ENCODE measurements around the gene AMN1. TPM values are rescaled to one million over a fixed set of nuclear protein-coding genes. Genes with fewer than 3 reads are reported as not detected.
A peak's percentile ranks its signal among the peaks of the same experiment; 100 is the strongest.
"Not testable (repeated sequence)": the region's sequence is repeated elsewhere in the genome, so short reads cannot be mapped to it uniquely, and the experiment has no call there.

Gene AMN1
- total RNA-seq, 3 donors from 2014 or later: 3.1 to 7.3 (median 3.2) TPM

DNA sequence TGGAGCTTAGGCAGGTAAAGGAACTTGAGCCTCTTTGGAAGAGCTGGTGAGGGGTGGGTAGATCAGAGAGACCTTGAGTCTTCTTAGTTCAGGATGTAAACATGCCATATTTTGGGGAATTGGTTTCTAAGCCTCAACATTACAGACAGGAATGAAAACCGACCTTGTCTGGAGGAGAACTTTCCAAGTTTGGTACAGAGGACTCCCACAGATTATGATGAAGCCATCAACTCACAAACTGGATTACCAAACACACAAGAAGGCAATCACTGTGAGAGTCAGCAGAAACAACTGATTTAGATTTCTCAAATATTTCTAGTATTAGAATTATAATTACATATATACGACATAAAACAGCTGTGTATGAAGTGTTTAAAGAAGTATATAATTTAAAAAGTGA, 22.3 kb upstream of the AMN1 start:
- no peaks in the 10 kb centered on the region for H3K36me3 ChIP-seq (ENCODE audit: low read depth)
- peaks cover 8% of the 10 kb centered on the region for H3K9me3 ChIP-seq
- peaks cover 6% of the 10 kb centered on the region for H3K4me1 ChIP-seq (ENCODE audit: low read depth)
- H3K4me3 ChIP-seq: no peak overlapping the region
- intact Hi-C loops (cut with DNase I, micrococcal nuclease): no loop called here
- ATAC-seq (no peak), DNase-seq (no peak)
- TF ChIP-seq, protein P1, sequence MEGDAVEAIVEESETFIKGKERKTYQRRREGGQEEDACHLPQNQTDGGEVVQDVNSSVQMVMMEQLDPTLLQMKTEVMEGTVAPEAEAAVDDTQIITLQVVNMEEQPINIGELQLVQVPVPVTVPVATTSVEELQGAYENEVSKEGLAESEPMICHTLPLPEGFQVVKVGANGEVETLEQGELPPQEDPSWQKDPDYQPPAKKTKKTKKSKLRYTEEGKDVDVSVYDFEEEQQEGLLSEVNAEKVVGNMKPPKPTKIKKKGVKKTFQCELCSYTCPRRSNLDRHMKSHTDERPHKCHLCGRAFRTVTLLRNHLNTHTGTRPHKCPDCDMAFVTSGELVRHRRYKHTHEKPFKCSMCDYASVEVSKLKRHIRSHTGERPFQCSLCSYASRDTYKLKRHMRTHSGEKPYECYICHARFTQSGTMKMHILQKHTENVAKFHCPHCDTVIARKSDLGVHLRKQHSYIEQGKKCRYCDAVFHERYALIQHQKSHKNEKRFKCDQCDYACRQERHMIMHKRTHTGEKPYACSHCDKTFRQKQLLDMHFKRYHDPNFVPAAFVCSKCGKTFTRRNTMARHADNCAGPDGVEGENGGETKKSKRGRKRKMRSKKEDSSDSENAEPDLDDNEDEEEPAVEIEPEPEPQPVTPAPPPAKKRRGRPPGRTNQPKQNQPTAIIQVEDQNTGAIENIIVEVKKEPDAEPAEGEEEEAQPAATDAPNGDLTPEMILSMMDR (IDR thresholded peaks at IDR 0.05): no peak

- H3K36me3 ChIP-seq (ENCODE audit: low read depth): no peaks in the 10 kb centered on the region
- peaks cover 8% of the 10 kb centered on the region for H3K9me3 ChIP-seq
- H3K4me3 ChIP-seq: no peak overlapping the region
- peaks cover 6% of the 10 kb centered on the region for H3K4me1 ChIP-seq (ENCODE audit: low read depth)
- intact Hi-C loops (cut with DNase I, micrococcal nuclease): no loop called here
- no peak for ATAC-seq
- DNase-seq: no peak
- TF ChIP-seq, protein P1 (IDR thresholded peaks at IDR 0.05): no peak
Measured at GRCh38 chr12:31750747-31751039, 21.9 kb upstream of the AMN1 start.

DNA sequence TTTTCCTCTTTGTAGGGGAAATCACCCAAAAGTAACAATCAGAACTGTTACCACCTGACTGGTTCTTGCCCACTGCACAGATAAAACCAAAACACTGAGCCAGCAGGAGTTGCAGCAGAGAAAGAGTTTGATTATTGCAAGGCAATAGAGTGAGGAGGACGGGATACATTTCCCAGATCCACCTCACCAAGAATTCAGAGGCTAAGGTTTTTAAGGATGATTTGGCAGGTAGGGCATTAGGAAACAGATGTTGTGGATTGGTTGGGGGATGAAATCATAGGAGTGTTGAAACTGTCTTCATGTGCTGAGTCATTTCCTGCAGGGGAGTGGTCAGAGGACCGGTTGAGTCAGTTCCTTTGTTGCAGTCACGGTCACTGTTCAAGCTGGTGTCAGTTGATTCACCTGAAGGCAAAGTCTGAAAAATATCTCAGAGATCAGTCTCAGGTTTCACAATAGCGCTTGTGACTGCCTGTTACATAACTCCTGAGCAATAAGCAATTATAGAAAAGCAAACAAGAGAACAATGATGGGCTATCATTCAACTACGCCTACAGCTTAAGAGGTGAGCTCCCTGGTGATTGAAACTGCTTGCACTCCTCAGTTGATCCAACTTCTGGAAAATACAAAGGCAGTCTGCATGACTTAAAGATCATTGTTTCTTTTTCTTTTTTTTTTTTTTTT, 20.3 kb upstream of the AMN1 start:
- intact Hi-C loops (cut with DNase I, micrococcal nuclease): no loop called here
- H3K4me3 ChIP-seq: no peak overlapping the region
- H3K4me1 ChIP-seq (ENCODE audit: low read depth): peaks cover 12% of the 10 kb centered on the region
- H3K9me3 ChIP-seq: peaks cover 8% of the 10 kb centered on the region
- TF ChIP-seq, protein P1 (IDR thresholded peaks at IDR 0.05): no peak
- DNase-seq: peak in 2 of 3 donors; percentile 69 to 91
- ATAC-seq: peak; percentile 94
- H3K36me3 ChIP-seq (ENCODE audit: low read depth): no peaks in the 10 kb centered on the region

DNA sequence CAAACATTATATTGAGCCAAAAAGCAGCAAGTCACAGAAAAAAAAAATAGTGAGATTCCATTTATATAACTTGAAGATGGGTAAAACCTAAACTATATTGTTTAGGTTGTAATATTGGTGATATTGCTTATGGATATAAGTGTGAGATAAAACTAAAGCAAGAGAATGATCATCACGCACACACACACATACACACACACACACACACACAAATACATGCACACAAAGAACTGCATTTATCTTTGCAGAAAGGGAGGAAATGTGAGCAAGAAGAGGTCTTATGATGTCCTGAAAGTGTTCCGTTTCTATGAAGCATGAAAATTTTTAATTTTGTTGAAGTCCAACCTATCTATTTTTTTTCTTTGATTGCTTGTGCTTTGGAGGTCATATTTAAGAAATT, 16.4 kb upstream of the AMN1 start:
- TF ChIP-seq, protein P1 (IDR thresholded peaks at IDR 0.05): no peak
- Histone ChIP-seq H3K4me3 (no peak overlapping the region), H3K9me3 (peaks cover 8% of the 10 kb centered on the region), H3K36me3 (ENCODE audit: low read depth) (no peaks in the 10 kb centered on the region), H3K4me1 (ENCODE audit: low read depth) (peaks cover 22% of the 10 kb centered on the region)
- DNase-seq (no peak), ATAC-seq (no peak)
- intact Hi-C loops (cut with DNase I, micrococcal nuclease): no loop called here

GRCh38 chr12:31744363-31744762, 15.5 kb upstream of the AMN1 start:
- DNase-seq (peak in 2 of 3 donors; percentile 57 to 59), ATAC-seq (peak; percentile 15)
- H3K9me3 ChIP-seq; H3K4me3 ChIP-seq; intact Hi-C loops (cut with DNase I, micrococcal nuclease); H3K36me3 ChIP-seq (ENCODE audit: low read depth): not testable (repeated sequence)
- H3K4me1 ChIP-seq (ENCODE audit: low read depth): peaks cover 22% of the 10 kb centered on the region

- H3K4me1 ChIP-seq (ENCODE audit: low read depth): peaks cover 16% of the 10 kb centered on the region
- DNase-seq: no peak
- no peaks in the 10 kb centered on the region for H3K9me3 ChIP-seq
- no peaks in the 10 kb centered on the region for H3K36me3 ChIP-seq (ENCODE audit: low read depth)
- intact Hi-C loops (cut with DNase I, micrococcal nuclease): no loop called here
- H3K4me3 ChIP-seq: no peak overlapping the region
- TF ChIP-seq, protein P1 (IDR thresholded peaks at IDR 0.05): no peak
- peak; percentile 74 for ATAC-seq
Measured at GRCh38 chr12:31742891-31743290, 14.1 kb upstream of the AMN1 start.

Data from mucosa of descending colon (tissue), 3 donors.